CD4-positive, alpha-beta T cell treated with Interleukin-4 for 1 hour (primary cell): ENCODE measurements around the gene EPC1.
"Not testable (repeated sequence)": the region's sequence is repeated elsewhere in the genome, so short reads cannot be mapped to it uniquely, and the experiment has no call there.

Experiments used
- DNase-seq, 2 donors: peaks; one replicate each; pipeline ENCODE4 v3.0.0-alpha.2; 2020 to 2022

The EPC1 gene, protein sequence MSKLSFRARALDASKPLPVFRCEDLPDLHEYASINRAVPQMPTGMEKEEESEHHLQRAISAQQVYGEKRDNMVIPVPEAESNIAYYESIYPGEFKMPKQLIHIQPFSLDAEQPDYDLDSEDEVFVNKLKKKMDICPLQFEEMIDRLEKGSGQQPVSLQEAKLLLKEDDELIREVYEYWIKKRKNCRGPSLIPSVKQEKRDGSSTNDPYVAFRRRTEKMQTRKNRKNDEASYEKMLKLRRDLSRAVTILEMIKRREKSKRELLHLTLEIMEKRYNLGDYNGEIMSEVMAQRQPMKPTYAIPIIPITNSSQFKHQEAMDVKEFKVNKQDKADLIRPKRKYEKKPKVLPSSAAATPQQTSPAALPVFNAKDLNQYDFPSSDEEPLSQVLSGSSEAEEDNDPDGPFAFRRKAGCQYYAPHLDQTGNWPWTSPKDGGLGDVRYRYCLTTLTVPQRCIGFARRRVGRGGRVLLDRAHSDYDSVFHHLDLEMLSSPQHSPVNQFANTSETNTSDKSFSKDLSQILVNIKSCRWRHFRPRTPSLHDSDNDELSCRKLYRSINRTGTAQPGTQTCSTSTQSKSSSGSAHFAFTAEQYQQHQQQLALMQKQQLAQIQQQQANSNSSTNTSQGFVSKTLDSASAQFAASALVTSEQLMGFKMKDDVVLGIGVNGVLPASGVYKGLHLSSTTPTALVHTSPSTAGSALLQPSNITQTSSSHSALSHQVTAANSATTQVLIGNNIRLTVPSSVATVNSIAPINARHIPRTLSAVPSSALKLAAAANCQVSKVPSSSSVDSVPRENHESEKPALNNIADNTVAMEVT

DNA sequence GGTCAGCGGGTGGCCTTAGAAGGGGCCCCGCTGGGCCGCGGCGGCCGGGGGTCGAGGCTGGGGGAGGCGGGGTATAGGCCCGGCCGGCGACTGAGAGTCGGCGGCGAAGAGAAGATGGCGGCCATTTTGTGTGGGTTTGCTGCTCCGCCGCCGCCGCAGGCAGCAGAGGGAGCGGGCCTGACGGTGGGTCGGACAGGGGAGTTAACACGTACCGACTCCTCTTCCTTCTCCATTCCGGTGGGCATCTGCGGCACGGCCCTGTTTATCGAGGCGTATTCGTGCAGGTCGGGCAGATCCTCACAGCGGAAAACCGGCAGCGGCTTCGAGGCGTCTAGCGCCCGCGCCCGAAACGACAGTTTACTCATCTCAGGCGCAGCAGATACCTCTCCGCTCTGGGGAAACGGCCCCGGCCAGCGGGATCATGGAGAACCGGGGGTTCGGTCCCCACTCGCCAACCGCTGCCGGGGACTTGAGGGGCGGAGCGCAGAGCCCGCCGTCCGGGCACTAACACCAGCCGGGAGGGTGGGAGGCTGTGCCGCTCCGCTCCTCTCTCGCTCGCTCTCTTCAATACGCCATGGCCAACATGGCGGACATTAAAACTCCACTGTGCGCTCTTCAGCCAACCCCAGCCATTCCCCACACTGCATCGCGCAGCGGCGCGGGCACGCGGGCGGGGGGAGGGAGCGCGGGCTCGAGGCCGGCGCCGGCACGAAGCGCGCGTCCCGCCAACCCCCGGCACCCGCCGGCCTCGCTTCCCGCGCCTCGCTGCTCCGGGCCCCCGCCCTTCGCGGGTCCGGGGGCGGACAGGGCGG is at the start of gene EPC1:
Gene EPC1, minus strand, starts transcription at position 608 of the 812 bp plus-strand sequence. Its CDS starts 243 bp downstream, at position 365.
- DNase-seq = peak; percentile 91

DNA sequence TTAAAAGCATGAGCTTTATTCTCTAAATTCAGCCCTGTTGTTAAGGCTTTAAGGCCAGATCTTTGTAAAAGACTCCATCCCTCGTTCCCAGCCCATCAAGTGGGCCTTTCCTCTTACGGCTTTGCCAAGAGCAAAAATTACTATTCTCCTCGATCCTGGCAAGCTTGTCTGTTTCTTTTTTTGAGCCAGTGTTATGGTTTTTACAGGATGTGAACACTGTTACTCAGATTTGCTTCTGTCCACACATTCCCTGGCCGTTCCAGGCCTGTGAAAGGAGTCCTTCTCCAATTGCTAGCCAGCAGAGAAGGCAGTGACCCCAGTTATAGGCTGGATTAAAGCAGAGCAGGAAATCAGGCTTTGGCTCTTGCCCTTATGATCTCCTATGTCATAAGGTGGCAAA is 47.0 kb upstream of the EPC1 start:
- no peak for DNase-seq

DNA sequence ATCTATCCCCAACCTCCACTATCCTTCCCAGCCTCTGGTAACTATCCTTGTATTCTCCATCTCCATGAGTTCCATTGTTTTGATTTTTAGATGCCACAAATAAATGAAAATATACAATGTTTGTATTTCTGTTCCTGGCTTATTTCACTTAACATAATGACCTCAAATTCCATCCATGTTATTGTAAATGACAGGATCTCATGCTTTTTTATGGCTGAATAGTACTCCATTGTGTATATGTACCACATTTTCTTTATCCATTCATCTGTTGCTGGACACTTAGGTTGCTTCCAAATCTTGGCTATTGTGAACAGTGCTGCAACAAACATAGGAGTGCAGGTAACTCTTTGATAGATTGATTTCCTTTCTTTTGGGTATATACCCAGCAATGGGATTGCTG is 45.3 kb upstream of the EPC1 start:
- DNase-seq = not testable (repeated sequence)

DNA sequence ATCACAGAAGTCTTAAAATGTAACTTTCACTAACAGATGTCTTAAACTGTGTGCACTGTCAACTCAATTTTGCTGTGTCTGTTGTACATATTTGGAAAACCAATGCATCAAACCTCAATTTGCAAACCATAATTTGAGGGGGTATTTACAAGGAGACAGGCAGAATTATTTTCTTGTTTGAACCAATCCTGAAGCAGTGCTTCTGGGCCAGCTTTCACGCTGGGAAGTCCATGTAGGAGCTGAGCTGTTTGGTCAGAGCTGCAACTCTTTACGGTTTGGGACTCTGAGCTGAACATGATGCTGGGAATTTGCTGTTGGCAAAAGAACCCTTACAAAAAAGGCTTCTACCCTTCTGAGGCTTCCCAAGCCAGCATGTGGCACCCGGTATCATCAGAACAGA is 43.2 kb upstream of the EPC1 start:
- no peak for DNase-seq

DNA sequence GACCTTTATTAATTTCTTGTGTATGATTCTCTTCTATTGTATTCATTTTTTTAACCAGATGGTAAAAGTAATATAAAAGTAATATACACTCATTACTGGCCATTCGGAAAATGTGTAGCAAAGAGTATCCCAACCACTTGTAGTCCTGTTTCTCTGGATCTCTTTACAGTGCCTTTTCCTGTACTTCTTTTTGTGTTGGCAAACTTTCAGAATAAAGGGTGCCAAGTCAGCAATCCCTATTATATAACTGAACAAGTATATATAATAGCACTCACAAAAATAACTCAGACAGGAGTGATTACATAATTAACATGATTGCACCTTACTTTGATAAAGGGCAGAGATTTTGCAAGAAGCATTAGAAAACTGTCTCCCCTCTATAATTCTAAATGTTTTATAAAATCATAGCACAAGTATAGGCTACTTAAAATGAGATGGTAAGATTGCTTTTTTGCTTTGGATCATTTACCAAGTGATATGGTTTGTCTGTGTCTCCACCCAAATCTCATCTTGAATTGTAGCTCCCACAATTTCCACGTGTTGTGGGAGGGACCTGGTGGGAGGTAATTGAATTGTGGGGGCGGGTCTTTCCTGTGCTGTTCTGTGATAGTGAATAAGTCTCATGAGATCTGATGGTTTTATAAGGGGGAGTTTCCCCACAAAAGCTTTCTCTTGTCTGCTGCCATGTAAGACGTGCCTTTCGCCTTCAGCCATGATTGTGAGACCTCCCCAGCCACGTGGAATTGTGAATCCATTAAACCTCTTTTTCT is 41.5 kb upstream of the EPC1 start:
- no peak for DNase-seq

DNA sequence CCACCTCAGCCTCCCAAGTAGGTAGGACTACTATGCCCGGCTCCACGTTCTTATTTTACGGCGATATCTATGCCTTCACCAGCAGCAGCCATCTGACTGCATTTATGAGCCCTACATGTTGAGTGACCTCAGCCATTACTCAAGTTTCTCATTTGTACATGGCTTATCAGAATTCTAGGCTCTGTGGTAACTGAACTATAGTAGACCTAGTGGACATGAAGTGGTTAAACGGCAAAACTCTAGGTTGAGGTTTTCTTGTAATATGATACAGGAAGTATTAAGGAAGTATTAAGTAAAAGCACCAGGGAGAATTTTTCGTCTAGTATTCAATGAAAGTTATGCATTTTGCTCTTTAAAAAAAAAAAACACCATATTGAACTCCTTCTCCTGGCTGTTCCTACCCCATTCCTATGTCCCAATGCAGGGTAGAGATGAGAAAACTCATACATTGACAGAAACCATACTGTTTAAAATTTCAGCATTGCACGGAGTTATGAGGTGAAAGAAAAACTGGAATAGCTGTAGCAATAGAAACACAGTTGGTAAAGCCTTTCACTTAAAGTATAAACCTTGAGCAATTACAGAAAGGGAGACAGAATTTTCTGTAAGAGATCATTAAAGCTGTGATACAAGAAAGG is 39.8 kb upstream of the EPC1 start:
- no peak for DNase-seq

DNA sequence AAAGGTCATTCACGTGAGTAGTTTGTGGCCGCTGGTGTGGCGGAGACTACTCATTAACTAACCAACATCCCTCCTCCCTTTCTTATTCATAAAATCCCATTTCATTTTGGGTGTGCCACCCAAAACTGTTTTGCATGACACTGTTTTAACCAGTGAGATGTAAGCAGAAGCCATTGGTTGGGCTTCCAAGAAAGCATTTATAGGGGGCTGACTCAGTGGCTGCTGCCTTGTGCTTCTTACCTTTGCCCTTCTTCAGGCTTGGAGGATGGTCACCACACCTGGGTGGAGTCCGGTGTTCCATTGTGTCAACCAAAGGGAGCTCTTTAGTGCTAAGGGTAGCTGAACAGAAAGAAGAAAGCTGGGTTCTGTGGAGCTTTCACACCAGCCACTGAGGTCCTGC is 37.2 kb upstream of the EPC1 start:
- no peak for DNase-seq

DNA sequence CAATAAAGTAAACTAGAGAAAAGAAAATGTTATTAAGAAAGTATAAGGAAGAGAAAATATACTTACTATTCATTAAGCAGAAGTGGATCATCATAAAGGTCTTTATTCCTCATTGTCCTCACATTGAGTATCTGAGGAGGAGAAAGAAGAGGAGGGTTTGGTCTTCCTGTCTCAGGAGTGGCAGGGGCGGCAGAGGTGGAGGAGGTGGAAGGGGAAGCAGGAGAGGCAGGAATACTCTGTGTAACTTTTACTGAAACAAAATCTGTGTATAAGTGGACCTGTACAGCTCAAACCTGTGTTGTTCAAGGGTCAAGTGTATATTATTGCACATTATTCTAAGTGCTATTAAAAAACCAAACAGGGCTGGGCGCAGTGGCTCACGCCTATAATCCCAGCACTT is 34.2 kb upstream of the EPC1 start:
- DNase-seq = no peak

DNA sequence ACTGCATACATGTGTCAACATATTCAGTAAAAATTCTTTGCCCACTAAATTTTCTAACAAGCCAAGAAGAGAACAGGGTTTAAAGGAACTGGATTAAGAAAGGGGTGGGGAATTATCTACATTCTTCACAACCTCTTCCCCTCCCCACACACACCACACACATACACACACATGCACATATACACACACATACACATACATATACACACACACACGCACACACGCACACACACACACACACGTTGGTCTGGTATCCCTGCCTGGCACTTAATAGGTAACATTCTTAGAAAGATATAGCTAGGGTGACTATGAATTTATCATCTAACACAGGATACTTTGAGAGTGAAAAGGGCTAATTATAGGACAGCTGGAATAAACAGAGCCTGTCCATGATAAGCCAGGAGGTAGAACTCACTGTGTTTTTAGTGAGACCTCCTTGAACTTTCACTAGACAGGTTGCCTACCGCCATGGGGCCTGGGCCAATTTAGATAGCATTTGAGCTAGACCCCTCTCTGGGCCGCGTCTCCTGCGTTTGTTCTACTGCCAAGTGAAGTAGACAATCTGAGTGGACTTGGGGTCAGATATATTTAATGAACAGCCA is 33.1 kb upstream of the EPC1 start:
- DNase-seq = peak in 1 of 2 donors; percentile 25

DNA sequence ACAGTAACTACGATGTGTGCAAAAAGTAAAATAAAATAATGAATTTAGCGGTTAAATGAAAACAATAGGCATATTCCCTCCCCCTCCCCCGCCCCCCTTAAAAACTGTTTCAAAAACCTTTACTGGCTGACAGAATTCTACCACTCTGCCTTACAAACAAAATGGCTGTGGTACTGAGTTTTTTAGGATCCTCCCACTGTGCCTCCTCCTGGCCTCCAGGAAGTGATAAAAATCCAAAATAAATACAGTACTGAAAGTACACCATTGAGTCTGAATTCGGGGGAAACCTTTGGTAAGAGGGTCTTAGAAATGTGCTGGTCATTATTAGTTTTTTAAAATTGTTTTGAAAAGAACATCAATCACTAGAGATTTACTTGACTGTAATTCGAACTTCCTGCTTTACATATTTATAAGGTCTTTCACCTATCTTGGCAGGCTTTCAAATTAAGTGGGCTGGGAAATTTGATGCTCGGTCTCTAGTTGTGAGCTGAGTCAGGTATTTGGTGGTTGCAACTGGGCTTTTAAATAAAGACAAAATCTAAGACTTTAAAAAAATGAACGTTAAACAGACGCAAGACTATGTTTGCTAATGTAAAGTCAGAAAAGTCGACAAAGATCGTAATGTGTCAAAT is 32.5 kb upstream of the EPC1 start:
- peak; percentile 37 to 67 for DNase-seq

DNA sequence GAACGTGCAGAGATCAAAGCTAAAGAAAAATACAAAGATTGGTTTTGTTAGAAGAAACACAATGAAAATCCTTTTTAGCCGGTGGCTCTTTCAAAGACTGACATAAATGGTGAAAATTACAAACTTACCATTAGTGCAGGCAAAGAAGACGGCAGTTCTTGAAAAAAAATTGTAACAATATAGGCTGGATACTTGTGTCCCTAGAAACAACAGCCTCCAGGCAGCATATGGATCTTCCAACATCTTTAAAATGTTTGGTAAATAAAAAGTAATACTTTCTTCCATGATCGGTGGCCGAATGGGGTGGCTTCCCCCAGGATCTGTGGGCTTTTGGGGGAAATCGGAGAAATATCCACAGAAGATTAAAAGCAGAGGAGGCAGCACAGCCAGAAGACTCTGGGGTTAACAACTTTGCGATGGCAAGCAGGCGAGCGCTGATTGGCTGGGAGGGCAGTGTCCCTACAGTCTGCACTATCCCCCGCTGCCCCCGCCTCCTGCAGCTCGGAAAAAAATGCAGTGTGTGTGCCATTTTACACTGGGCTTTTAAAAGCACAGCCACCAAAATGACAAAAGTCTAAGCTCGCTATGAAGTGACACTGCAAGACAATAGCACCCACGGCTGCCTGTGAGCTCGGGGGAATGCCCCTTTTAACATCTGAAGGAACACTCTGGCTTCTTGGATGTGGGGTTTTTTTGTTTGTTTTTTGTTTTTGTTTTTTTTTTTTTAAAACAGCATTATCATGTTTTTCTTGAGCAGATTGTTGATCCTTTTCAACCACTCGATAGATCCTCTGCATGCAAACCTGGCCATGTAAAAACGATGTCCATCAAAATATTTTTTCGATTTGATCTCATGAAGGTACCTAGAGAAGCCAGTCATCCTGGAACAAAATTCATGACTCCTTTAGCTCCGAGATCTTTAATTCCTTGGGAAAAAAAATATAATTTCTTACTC is 31.7 kb upstream of the EPC1 start:
- peak; percentile 94 for DNase-seq

DNA sequence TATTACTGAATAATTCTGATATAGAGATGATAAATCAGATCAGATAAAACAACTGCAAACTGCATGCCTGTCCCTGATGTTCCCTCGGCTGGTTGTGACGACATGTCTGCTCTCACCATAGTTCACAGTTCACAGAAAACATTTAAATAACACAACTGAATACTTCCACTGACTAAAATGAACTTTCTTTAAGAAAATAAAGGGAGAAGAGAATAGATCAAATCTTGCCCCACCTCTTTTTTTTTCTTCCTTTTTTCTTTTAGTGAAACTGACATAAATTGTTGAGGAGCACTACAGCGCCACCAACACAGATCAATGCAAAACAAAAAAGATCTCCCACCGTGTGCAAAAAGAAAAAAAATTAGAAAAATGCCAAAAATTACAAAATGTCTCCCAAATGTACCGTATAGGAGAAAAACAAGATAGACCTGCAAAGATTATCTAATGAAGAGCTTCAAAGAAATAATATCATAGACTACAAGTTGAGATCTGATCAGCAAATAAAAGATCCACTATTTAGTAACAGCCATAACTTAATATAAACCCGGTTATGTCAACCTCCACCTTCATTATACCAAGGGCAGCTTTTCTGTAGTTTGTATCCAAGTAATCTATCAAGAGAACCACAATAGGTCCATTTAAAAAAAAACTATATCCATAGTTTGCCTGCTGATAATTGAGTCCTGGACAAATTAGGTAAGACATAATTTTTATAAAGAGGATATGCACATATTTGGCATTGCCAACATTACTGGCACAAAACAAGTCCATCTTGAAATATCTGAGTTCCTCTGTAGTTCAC is 30.7 kb upstream of the EPC1 start:
- DNase-seq = peak; percentile 43 to 75

DNA sequence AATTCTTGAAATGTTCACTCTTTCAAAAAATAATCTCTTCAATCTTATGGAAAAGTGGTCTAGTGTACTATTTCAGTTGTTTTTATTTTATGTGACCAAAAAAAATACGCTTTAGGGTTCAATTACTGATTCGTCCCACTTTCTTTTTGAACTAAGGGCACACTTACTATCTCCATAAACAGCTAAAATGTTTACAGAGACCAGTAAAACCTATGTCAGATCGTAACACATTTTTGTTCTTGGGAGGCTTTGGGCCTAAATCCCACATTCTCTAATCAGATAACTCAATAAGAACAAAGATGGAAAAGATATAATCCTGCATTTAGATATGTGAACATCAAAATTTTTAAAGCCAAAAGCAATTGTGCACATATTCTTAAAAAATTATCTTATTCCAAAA is 29.8 kb upstream of the EPC1 start:
- DNase-seq = no peak

DNA sequence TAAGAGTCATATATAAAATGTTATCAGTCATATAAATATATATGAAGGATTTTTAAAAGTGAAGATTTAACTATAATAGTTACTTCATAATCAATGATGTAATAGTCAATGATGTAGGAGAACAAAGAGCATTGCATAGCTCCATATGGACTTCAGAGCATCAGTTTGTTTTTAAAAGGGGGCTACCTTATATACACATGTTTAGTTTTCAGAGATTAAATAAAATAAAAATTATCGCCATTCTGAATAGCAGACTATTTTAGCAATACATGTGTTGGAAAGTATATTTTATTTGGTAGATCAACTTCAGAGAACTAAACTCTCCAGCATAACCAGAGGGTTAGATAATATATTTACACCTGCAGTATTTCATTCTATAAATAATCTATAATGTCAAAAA is 29.1 kb upstream of the EPC1 start:
- DNase-seq = no peak

DNA sequence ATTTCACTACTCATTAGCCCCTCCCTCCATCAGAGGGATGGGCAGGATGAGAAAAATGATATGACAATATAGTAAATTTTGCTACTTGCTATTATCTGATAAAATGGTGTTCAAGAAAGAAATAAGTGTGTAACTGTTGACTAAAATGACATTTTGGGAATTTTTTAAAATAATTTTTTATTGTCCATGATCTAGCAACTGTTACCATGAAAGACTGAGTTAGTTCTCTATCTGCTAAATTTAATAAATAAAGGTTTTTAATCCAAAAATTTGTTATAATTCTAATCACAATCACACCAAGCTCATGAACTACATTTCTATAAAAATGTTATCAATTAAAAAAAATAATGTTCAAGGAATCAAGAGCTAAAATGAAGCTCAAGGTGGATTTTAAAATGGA is 28.7 kb upstream of the EPC1 start:
- DNase-seq = no peak

DNA sequence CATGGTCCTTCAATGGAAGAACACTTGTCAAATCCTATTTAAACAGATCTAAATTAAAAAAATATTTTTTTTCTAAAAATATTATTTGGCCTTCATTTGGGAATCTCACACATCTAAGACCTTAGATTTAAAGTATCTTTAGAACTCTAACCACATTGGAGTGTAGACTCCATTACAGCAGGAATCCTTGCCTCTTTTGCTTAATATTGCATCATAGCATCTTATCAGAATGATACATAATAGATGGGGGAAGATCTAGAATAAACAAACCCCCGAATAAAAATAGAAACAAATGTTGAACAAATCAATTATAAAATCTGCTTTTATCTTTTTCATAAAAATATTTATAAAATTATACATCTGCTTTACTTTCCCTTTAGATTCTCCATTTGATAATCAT is 27.6 kb upstream of the EPC1 start:
- no peak for DNase-seq

DNA sequence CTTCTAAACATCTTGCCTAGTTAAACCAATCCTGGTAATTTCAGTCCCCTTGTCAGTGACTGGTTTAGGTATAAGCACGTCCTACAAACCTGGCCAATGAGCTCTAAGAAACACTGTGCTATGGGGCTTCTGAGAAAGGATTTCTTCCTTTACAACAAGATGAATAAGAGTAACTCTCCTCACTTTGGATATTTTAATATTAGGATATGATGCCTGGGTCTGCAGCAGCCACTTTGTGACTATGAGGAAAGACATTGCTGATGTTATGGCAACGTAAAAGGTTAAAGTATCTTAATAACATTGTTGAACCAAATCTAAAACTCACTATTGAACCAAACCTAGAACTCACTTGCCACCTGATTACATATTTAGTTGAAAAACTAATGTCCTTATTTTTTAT is 26.5 kb upstream of the EPC1 start:
- no peak for DNase-seq

DNA sequence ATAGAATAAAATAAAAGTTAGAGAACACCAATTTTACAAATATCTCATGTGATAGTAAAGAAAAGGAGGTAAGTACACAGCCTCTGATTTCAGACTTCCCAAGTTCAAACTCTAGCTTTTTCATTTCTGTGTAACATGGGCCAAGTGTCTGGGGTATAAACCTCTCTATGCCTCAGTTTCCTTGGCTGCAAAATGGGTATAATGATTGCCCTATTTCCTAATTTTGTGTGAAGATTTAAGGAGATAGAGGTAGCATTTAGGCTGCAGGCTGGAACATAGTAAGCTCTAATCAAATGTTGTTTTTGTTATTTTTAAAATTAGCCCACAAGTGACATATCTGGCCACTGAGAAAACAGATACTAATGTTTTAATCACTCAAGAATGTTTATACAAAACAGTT is 26.1 kb upstream of the EPC1 start:
- no peak for DNase-seq
